Measurements from ENCODE around the gene ECE1. TPM values are rescaled to one million over a fixed set of nuclear protein-coding genes. Genes with fewer than 3 reads are reported as not detected.

ECE1 gene
- total and polyA plus RNA-seq, 2 donors (not counting 1 experiment from before 2014, with no cell fraction given), result 131 to 138 TPM

- H3K79me2 ChIP-seq (ENCODE audit: control insufficient read depth, insufficient read depth, low read length), result peaks cover 71% of the 10 kb centered on the region
- no peaks in the 10 kb centered on the region for H3K27me3 ChIP-seq (ENCODE audit: control insufficient read depth, insufficient read depth, low read length)
- no peak overlapping the region for H3K27ac ChIP-seq (ENCODE audit: insufficient read depth, low read length)
- H2AFZ ChIP-seq (ENCODE audit: low read length), result no peak overlapping the region
- no peaks in the 10 kb centered on the region for H4K20me1 ChIP-seq (ENCODE audit: control insufficient read depth, extremely low read depth, insufficient read depth, low read length)
- H3K4me3 ChIP-seq (replicated peaks in 1 of 4; ENCODE audit: control extremely low read depth in 1 of 4, insufficient read depth in 1 of 4, low read depth in 3 of 4, low read length in 4 of 4), result no peak overlapping the region
- no peak overlapping the region for H3K9ac ChIP-seq (ENCODE audit: insufficient read depth, low read length)
- no peaks in the 10 kb centered on the region for H3K9me3 ChIP-seq (ENCODE audit: control insufficient read depth, insufficient read depth, low read depth, low read length)
- peaks cover 44% of the 10 kb centered on the region for H3K4me1 ChIP-seq (ENCODE audit: control insufficient read depth, extremely low read depth, insufficient read depth, low read length)
- H3K36me3 ChIP-seq (ENCODE audit: control insufficient read depth, insufficient read depth, low read length), result peaks cover 4% of the 10 kb centered on the region
- no peak for TF ChIP-seq EZH2 (IDR thresholded peaks at IDR 0.05; ENCODE audit: low read length, missing control alignments)
- TF ChIP-seq CTCF (conservative IDR thresholded peaks at IDR 0.05 in 1 of 2, IDR thresholded peaks at IDR 0.05 in 1 of 2; ENCODE audit: low read depth in 1 of 2, low read length in 2 of 2), result no peak
- H3K4me2 ChIP-seq (ENCODE audit: extremely low read depth, insufficient read depth, low read length), result no peak overlapping the region
- no peak for DNase-seq (ENCODE audit: low read depth in 2 of 2)
These were observed 39.1 kb upstream of the ECE1 start for GRCh38 chr1:21329209-21329844.

- no peak for DNase-seq (ENCODE audit: low read depth in 2 of 2)
- Histone ChIP-seq H3K4me2 (ENCODE audit: extremely low read depth, insufficient read depth, low read length) (no peak overlapping the region), H4K20me1 (ENCODE audit: control insufficient read depth, extremely low read depth, insufficient read depth, low read length) (no peaks in the 10 kb centered on the region), H2AFZ (ENCODE audit: low read length) (no peak overlapping the region), H3K9me3 (ENCODE audit: control insufficient read depth, insufficient read depth, low read depth, low read length) (no peaks in the 10 kb centered on the region), H3K36me3 (ENCODE audit: control insufficient read depth, insufficient read depth, low read length) (peaks cover 4% of the 10 kb centered on the region), H3K27ac (ENCODE audit: insufficient read depth, low read length) (peak overlapping the region; percentile 0), H3K4me3 (replicated peaks in 1 of 4; ENCODE audit: control extremely low read depth in 1 of 4, insufficient read depth in 1 of 4, low read depth in 3 of 4, low read length in 4 of 4) (no peak overlapping the region), H3K79me2 (ENCODE audit: control insufficient read depth, insufficient read depth, low read length) (peaks cover 58% of the 10 kb centered on the region), H3K9ac (ENCODE audit: insufficient read depth, low read length) (no peak overlapping the region), H3K27me3 (ENCODE audit: control insufficient read depth, insufficient read depth, low read length) (no peaks in the 10 kb centered on the region), H3K4me1 (ENCODE audit: control insufficient read depth, extremely low read depth, insufficient read depth, low read length) (peaks cover 53% of the 10 kb centered on the region)
- TF ChIP-seq CTCF (conservative IDR thresholded peaks at IDR 0.05 in 1 of 2, IDR thresholded peaks at IDR 0.05 in 1 of 2; ENCODE audit: low read depth in 1 of 2, low read length in 2 of 2) (no peak), EZH2 (IDR thresholded peaks at IDR 0.05; ENCODE audit: low read length, missing control alignments) (no peak)
These were observed 37.5 kb upstream of the ECE1 start for GRCh38 chr1:21327566-21328323.

- peak overlapping the region; percentile 64 for H3K27ac ChIP-seq (ENCODE audit: insufficient read depth, low read length)
- H3K36me3 ChIP-seq (ENCODE audit: control insufficient read depth, insufficient read depth, low read length), result peaks cover 4% of the 10 kb centered on the region
- no peak overlapping the region for H3K4me2 ChIP-seq (ENCODE audit: extremely low read depth, insufficient read depth, low read length)
- peaks cover 56% of the 10 kb centered on the region for H3K4me1 ChIP-seq (ENCODE audit: control insufficient read depth, extremely low read depth, insufficient read depth, low read length)
- H3K79me2 ChIP-seq (ENCODE audit: control insufficient read depth, insufficient read depth, low read length), result peaks cover 61% of the 10 kb centered on the region
- H4K20me1 ChIP-seq (ENCODE audit: control insufficient read depth, extremely low read depth, insufficient read depth, low read length), result no peaks in the 10 kb centered on the region
- TF ChIP-seq EZH2 (IDR thresholded peaks at IDR 0.05; ENCODE audit: low read length, missing control alignments), result no peak
- no peak for TF ChIP-seq CTCF (conservative IDR thresholded peaks at IDR 0.05 in 1 of 2, IDR thresholded peaks at IDR 0.05 in 1 of 2; ENCODE audit: low read depth in 1 of 2, low read length in 2 of 2)
- no peak for DNase-seq (ENCODE audit: low read depth in 2 of 2)
- H3K9me3 ChIP-seq (ENCODE audit: control insufficient read depth, insufficient read depth, low read depth, low read length), result no peaks in the 10 kb centered on the region
- H3K9ac ChIP-seq (ENCODE audit: insufficient read depth, low read length), result no peak overlapping the region
- H2AFZ ChIP-seq (ENCODE audit: low read length), result no peak overlapping the region
- H3K27me3 ChIP-seq (ENCODE audit: control insufficient read depth, insufficient read depth, low read length), result no peaks in the 10 kb centered on the region
- H3K4me3 ChIP-seq (replicated peaks in 1 of 4; ENCODE audit: control extremely low read depth in 1 of 4, insufficient read depth in 1 of 4, low read depth in 3 of 4, low read length in 4 of 4), result no peak overlapping the region
These were observed 36.6 kb upstream of the ECE1 start for GRCh38 chr1:21326861-21327344.
